AG04450 (cell line): ENCODE measurements around the gene HYI. TPM values are rescaled to one million over a fixed set of nuclear protein-coding genes. Genes with fewer than 3 reads are reported as not detected.

Experiments
- CTCF ChIA-PET: fragments of 300-600, 350-600 bp; formaldehyde crosslinking; extraction: SDS; loops from one replicate; lab custom pipeline; 2022; ENCODE audit warnings: antibody characterized with exemption, inconsistent platforms; lab: Charles Lee
- POLR2A ChIA-PET: fragments of 350-600 bp; formaldehyde crosslinking; extraction: SDS; loops from one replicate; lab custom pipeline; 2021; ENCODE audit warnings: antibody characterized with exemption, inconsistent platforms; lab: Yijun Ruan, JAX
- DNase-seq: peaks from one replicate; pipeline ENCODE4 v3.0.0-alpha.2; 2011; ENCODE audit warnings: low read depth, low spot score
- H3K27ac ChIP-seq: one replicate; pipeline ENCODE4 v1.5.1; 2012; ENCODE audit warnings: low read depth, low read length, control low read depth
- H3K27me3 ChIP-seq: one replicate; pipeline ENCODE4 v1.6.0; 2012; ENCODE audit warnings: low read length; ENCODE audit not compliant: control insufficient read depth, insufficient read depth
- H3K4me3 ChIP-seq: 2 replicates; pipeline ENCODE4 v1.5.1; 2011; ENCODE audit warnings: mild to moderate bottlenecking, low read depth, low read length, control low read depth
- H3K9me3 ChIP-seq: 2 replicates; pipeline ENCODE4 v1.5.1; 2012; ENCODE audit warnings: low read length; ENCODE audit not compliant: control insufficient read depth, insufficient read depth
- CTCF ChIP-seq: IDR thresholded peaks from 2 replicates; pipeline ENCODE4 v1.5.1; 2011; ENCODE audit warnings: low read depth, low read length, control low read depth, inconsistent platforms
- polyA plus RNA-seq: library from polyadenylated mRNA; depleted of rRNA; stranded (reverse); fragments of >200 nt; gene quantifications from 2 replicates; pipeline ENCODE4 v1.2.3, GENCODE V29; 2011

The HYI gene
- polyA plus RNA-seq, 1 experiment = 22.8 TPM

- no peak for TF ChIP-seq CTCF
- no peak for DNase-seq
- H3K9me3 ChIP-seq = no peaks in the 10 kb centered on the region; the same call in 1 of the 2 replicates
- no peak overlapping the region for H3K27ac ChIP-seq
- no peaks in the 10 kb centered on the region for H3K27me3 ChIP-seq
- CTCF ChIA-PET = interaction anchor here (1.3 kb wide), 1 partner anchor 212 kb away, joined by 6 read pairs; no protein-coding TSS in a partner anchor
- no peak overlapping the region for H3K4me3 ChIP-seq
- POLR2A ChIA-PET = interaction anchor here (0.6 kb wide), 1 partner anchor 134 kb away, joined by 3 read pairs; no protein-coding TSS in a partner anchor
These were observed 15.2 kb downstream of the HYI start for GRCh38 chr1:43438576-43438952.

- POLR2A ChIA-PET = interaction anchor here (0.6 kb wide), 1 partner anchor 134 kb away, joined by 3 read pairs; no protein-coding TSS in a partner anchor
These were observed 15.7 kb downstream of the HYI start for GRCh38 chr1:43438006-43438405.

GRCh38 chr1:43437031-43437973 lies 16.4 kb downstream of the HYI start:
- TF ChIP-seq CTCF = no peak
- POLR2A ChIA-PET = no interaction called here
- CTCF ChIA-PET = interaction anchor here (0.7 to 1.3 kb wide), 2 partner anchors 23 to 211 kb away, joined by 3 to 6 read pairs; no protein-coding TSS in a partner anchor
- no peaks in the 10 kb centered on the region for H3K27me3 ChIP-seq
- H3K4me3 ChIP-seq = no peak overlapping the region
- no peaks in the 10 kb centered on the region for H3K9me3 ChIP-seq
- DNase-seq = no peak
- no peak overlapping the region for H3K27ac ChIP-seq

More at GRCh38 chr1:43438006-43438405, 15.7 kb downstream of the HYI start:
- no peak overlapping the region for H3K4me3 ChIP-seq
- CTCF ChIA-PET = interaction anchor here (1.3 kb wide), 1 partner anchor 211 kb away, joined by 6 read pairs; no protein-coding TSS in a partner anchor
- no peaks in the 10 kb centered on the region for H3K27me3 ChIP-seq
- H3K9me3 ChIP-seq = no peaks in the 10 kb centered on the region
- DNase-seq = no peak
- H3K27ac ChIP-seq = no peak overlapping the region
- TF ChIP-seq CTCF = no peak

GRCh38 chr1:43436371-43436770 lies 17.4 kb downstream of the HYI start:
- TF ChIP-seq CTCF = no peak
- H3K27ac ChIP-seq = no peak overlapping the region
- H3K4me3 ChIP-seq = no peak overlapping the region
- ChIA-PET POLR2A (no interaction called here), CTCF (interaction anchor here (0.7 to 1.6 kb wide), 3 partner anchors 22 to 209 kb away, joined by 3 to 4 read pairs (median 3); no protein-coding TSS in a partner anchor)
- H3K27me3 ChIP-seq = no peaks in the 10 kb centered on the region
- no peaks in the 10 kb centered on the region for H3K9me3 ChIP-seq
- DNase-seq = no peak
